ENCODE data around the gene TRMT11. TPM values are rescaled to one million over a fixed set of nuclear protein-coding genes. Genes with fewer than 3 reads are reported as not detected.

TRMT11 gene
- total and polyA plus RNA-seq, 9 of the 15 experiments (the other 6 are each of a cell fraction or from before 2014, with no cell fraction given) = 38.8 to 88.0 (median 59.8) TPM

DNA sequence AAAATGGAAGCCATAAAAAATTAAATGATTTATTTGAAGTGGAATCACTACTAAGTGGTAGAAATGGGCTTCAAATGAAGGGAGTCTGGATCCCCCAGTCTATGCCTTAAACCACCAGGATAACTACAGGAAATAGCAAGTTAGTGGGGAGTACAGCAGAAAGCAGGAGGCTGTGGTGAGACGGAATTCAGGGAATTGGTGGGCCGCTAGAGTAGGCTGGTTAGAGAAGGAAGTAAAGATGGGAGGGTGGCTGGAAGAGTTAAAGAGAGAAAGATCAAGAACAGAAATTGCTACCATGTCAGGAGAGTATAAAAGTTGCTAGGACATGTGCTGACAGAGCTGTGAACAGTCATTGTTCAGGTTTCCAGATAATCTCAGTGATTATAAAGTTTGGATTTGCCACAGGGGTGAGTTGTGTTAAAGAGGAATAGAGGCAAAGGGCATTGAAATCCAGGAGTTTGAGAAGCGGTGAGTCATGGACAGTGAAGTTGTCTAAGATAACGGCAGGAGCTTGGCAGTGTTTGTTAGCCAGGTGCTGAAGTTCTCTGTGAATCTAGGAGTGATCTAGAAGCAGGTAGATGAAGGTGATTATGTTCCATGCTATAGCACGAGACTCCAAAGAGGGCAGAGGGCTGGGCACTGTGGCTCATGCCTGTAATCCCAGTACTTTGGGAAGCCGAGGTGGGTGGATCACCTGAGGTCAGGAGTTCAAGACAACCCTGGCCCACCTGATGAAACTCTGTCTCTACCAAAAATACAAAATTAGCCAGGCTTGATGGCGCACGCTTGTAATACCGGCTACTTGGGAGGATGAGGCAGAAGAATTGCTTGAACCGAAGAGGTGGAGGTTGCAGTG is 43.4 kb upstream of the TRMT11 start (continued):
- TF ChIP-seq, protein P1, sequence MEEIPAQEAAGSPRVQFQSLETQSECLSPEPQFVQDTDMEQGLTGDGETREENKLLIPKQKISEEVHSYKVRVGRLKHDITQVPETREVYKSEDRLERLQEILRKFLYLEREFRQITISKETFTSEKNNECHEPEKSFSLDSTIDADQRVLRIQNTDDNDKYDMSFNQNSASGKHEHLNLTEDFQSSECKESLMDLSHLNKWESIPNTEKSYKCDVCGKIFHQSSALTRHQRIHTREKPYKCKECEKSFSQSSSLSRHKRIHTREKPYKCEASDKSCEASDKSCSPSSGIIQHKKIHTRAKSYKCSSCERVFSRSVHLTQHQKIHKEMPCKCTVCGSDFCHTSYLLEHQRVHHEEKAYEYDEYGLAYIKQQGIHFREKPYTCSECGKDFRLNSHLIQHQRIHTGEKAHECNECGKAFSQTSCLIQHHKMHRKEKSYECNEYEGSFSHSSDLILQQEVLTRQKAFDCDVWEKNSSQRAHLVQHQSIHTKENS (CRISPR knock-in tag; IDR thresholded peaks at IDR 0.05) = no peak
- TF ChIP-seq JUND (IDR thresholded peaks at IDR 0.05; ENCODE audit: borderline replicate concordance, low read depth, low read length) (peak; percentile 84), JUND (tag; IDR thresholded peaks at IDR 0.05; ENCODE audit: borderline replicate concordance, low read depth, low read length) (peak; percentile 74; the same call in 2 of the 3 replicates), EP400 (IDR thresholded peaks at IDR 0.05) (no peak), ETV6 (IDR thresholded peaks at IDR 0.05; ENCODE audit: borderline replicate concordance in 1 of 2, low read depth in 2 of 2, low read length in 1 of 2) (no peak), ETV6 (CRISPR knock-in tag; IDR thresholded peaks at IDR 0.05; ENCODE audit: borderline replicate concordance) (no peak), ZNF76 (CRISPR knock-in tag; IDR thresholded peaks at IDR 0.05; ENCODE audit: borderline replicate concordance) (no peak), OTX1 (CRISPR knock-in tag; IDR thresholded peaks at IDR 0.05) (no peak), GTF2F1 (IDR thresholded peaks at IDR 0.05; ENCODE audit: low read depth, low read length) (no peak), RCOR1 (IDR thresholded peaks at IDR 0.05; ENCODE audit: borderline replicate concordance in 1 of 2, low read depth in 2 of 2, low read length in 2 of 2) (peak in 1 of 2 experiments; percentile 48; a peak in 1 of 4 replicates), LARP7 (IDR thresholded peaks at IDR 0.05) (no peak)
- TF ChIP-seq, protein P2, sequence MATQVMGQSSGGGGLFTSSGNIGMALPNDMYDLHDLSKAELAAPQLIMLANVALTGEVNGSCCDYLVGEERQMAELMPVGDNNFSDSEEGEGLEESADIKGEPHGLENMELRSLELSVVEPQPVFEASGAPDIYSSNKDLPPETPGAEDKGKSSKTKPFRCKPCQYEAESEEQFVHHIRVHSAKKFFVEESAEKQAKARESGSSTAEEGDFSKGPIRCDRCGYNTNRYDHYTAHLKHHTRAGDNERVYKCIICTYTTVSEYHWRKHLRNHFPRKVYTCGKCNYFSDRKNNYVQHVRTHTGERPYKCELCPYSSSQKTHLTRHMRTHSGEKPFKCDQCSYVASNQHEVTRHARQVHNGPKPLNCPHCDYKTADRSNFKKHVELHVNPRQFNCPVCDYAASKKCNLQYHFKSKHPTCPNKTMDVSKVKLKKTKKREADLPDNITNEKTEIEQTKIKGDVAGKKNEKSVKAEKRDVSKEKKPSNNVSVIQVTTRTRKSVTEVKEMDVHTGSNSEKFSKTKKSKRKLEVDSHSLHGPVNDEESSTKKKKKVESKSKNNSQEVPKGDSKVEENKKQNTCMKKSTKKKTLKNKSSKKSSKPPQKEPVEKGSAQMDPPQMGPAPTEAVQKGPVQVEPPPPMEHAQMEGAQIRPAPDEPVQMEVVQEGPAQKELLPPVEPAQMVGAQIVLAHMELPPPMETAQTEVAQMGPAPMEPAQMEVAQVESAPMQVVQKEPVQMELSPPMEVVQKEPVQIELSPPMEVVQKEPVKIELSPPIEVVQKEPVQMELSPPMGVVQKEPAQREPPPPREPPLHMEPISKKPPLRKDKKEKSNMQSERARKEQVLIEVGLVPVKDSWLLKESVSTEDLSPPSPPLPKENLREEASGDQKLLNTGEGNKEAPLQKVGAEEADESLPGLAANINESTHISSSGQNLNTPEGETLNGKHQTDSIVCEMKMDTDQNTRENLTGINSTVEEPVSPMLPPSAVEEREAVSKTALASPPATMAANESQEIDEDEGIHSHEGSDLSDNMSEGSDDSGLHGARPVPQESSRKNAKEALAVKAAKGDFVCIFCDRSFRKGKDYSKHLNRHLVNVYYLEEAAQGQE (IDR thresholded peaks at IDR 0.05; ENCODE audit: borderline replicate concordance) = 0 out of 2 replicates have a peak, but pooled peaks have one; percentile 16
- TF ChIP-seq, protein P2 (CRISPR knock-in tag; IDR thresholded peaks at IDR 0.05; ENCODE audit: low read depth) = no peak
- TF ChIP-seq, protein P3, sequence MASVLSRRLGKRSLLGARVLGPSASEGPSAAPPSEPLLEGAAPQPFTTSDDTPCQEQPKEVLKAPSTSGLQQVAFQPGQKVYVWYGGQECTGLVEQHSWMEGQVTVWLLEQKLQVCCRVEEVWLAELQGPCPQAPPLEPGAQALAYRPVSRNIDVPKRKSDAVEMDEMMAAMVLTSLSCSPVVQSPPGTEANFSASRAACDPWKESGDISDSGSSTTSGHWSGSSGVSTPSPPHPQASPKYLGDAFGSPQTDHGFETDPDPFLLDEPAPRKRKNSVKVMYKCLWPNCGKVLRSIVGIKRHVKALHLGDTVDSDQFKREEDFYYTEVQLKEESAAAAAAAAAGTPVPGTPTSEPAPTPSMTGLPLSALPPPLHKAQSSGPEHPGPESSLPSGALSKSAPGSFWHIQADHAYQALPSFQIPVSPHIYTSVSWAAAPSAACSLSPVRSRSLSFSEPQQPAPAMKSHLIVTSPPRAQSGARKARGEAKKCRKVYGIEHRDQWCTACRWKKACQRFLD (CRISPR knock-in tag; IDR thresholded peaks at IDR 0.05) = no peak

Measured in K562 (cell line).